Lower leg skin (tissue), 4 donors: ENCODE measurements around the gene STT3A. TPM values are rescaled to one million over a fixed set of nuclear protein-coding genes. Genes with fewer than 3 reads are reported as not detected.

Source experiments
- DNase-seq, 2 donors: peaks; one replicate each; pipeline ENCODE4 v3.0.0-alpha.2; 2019; ENCODE audit warnings: low spot score in 2 of 2
- H3K4me3 ChIP-seq: fragments of 200-600 bp; sonication (generic); 2 replicates; pipeline ENCODE4 v1.5.1; 2017; ENCODE audit warnings: mild to moderate bottlenecking, low read depth; ENCODE audit not compliant: poor library complexity, severe bottlenecking
- POLR2A ChIP-seq, 2 donors: fragments of 450-650 bp; IDR thresholded peaks; one replicate each; pipeline ENCODE4 v1.6.1; 2016 to 2017; ENCODE audit warnings: antibody characterized with exemption in 2 of 2, mild to moderate bottlenecking in 1 of 2, moderate library complexity in 1 of 2
- WGBS, 2 donors: methylation state at CpG; one replicate each; pipeline ENCODE4 v1.1.5; 2018; 5-methylcytosine and 5-hydroxymethylcytosine counted together
- intact Hi-C: fragments of 100-400 bp; cut with DNase I; formaldehyde crosslinking; loops from one replicate; pipeline ENCODE4 v1.15.0; 2023; ENCODE audit warnings: low total_unique reads
- total RNA-seq, 4 donors: library from RNA; depleted of rRNA; stranded (reverse); fragments of >200 nt; gene quantifications; one replicate each; pipeline ENCODE4 v1.1.0, GENCODE V29; 2016
- TF ChIP-seq, protein P1 (sequence below), 3 donors: fragments of 450-650 bp; IDR thresholded peaks; one replicate each; pipeline ENCODE4 v1.5.1; 2016; ENCODE audit warnings: antibody characterized with exemption in 3 of 3, mild to moderate bottlenecking in 3 of 3, moderate library complexity in 2 of 3

STT3A gene
- total RNA-seq, 4 donors from 2014 or later, result 42.8 to 56.5 (median 50.4) TPM

DNA sequence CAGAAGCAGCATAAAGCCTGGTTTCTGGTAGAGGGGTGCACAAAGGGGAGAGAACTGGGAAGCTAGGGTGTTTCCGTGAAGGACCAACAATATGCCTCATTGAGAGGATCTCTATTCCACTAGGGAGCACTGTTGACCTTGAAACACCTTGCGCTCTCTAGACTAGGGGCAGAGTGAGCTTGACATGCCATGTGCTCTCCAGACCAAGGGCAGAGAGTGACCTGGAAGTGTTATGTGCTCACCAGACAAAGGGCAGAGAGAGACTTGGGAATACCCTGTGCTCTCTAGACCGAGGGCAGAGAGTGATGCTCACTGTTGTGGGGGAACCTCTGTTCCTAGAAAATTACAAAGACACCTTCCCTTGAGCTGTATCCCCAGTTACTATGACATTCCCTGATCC lies 38.6 kb upstream of the STT3A start:
- DNase-seq, result no peak
- intact Hi-C loops, result no loop called here

DNA sequence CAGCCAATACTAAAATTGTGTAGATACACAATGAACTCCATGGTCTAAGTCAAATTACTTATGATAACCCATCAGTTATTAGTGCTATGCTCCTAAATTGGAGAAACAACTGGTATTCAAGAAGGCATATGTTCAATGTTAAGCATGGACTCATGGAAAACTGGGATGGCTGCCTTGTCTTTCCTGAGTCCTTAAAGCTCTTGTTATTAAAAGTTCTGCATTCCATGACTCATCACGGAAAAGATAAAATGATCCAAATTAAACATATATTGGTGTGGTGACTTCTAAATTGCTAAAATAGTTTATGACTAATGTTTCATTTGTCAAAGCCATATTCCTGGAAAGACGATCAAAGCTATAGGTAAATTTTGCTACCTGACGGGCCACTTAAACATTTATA lies 32.8 kb upstream of the STT3A start:
- H3K4me3 ChIP-seq, result no peak overlapping the region
- 70 to 75% methylated on average over 3 of the region's 3 CpGs for WGBS, 2 donors
- intact Hi-C loops, result no loop called here
- TF ChIP-seq, protein P1, sequence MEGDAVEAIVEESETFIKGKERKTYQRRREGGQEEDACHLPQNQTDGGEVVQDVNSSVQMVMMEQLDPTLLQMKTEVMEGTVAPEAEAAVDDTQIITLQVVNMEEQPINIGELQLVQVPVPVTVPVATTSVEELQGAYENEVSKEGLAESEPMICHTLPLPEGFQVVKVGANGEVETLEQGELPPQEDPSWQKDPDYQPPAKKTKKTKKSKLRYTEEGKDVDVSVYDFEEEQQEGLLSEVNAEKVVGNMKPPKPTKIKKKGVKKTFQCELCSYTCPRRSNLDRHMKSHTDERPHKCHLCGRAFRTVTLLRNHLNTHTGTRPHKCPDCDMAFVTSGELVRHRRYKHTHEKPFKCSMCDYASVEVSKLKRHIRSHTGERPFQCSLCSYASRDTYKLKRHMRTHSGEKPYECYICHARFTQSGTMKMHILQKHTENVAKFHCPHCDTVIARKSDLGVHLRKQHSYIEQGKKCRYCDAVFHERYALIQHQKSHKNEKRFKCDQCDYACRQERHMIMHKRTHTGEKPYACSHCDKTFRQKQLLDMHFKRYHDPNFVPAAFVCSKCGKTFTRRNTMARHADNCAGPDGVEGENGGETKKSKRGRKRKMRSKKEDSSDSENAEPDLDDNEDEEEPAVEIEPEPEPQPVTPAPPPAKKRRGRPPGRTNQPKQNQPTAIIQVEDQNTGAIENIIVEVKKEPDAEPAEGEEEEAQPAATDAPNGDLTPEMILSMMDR (IDR thresholded peaks at IDR 0.05), result no peak
- no peak for DNase-seq

More for the DNA sequence above, 38.6 kb upstream of the STT3A start:
- TF ChIP-seq, protein P1 (IDR thresholded peaks at IDR 0.05), result no peak
- no peak for TF ChIP-seq POLR2A (IDR thresholded peaks at IDR 0.05)
- WGBS, 2 donors, result 91 to 92% methylated on average over 3 of the region's 3 CpGs
- no peak overlapping the region for H3K4me3 ChIP-seq

DNA sequence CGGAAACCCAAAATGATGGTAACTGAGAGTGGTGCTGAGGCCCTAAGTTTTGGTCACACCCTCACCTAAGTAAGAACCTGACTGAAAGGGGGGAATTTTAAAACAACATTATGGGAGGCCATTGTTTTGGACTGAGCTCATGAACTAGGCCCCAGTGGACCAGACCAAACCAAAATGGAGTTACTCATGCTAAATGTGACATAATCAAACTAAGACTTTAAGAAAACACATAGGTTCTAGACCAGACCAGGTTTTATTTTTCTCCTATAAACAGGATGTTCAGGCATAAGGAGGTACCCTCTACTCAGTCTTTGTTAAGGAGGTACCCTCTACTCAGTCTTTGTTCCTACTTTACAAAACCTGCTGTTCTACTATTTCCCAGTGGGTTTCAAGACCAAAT lies 30.7 kb upstream of the STT3A start:
- 96 to 100% methylated on average over 1 of the region's 1 CpG for WGBS, 2 donors
- DNase-seq, result no peak
- no peak for TF ChIP-seq POLR2A (IDR thresholded peaks at IDR 0.05)
- TF ChIP-seq, protein P1 (IDR thresholded peaks at IDR 0.05), result no peak
- H3K4me3 ChIP-seq, result no peak overlapping the region
- intact Hi-C loops, result no loop called here

DNA sequence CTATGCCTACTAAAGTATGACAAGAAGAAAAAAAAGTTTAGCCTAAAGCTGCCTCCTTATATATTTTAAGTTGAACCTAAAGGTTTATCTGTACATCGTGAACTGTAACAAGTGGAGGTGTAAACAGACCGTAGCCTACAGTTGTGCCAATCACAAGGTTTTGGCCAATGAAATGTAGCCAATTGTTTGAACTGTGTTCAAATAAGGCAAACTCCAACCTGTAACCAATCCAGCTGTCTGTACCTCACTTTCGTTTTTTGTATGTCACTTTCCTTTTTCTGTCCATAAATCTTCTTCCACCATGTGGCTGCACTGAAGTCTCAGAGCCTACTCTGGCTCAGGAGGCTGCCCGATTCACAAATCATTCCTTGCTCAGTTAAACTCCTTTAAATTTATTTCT lies 30.2 kb upstream of the STT3A start:
- no peak overlapping the region for H3K4me3 ChIP-seq
- 68 to 77% methylated on average over 4 of the region's 4 CpGs for WGBS, 2 donors
- TF ChIP-seq, protein P1 (IDR thresholded peaks at IDR 0.05), result no peak
- no peak for TF ChIP-seq POLR2A (IDR thresholded peaks at IDR 0.05)
- DNase-seq, result no peak
- intact Hi-C loops, result no loop called here

DNA sequence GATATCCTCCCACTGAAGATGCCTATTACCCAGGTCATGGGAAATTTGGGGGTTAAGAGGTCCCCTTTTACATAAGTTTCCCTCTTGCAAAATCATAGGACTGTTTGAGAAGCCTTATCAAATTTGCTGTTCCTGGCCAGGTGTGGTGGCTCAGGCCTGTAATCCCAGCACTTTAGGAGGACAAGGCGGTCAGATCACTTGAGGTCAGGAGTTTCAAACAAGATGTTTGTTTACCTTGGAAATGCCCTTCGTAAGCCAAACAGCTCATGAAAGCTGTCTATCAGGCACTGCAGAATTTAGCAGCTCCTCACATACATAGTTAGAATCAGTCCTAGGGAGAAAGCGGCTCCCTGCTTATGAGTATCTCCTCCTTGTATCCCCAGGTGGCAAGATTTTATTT lies 28.3 kb upstream of the STT3A start:
- intact Hi-C loops, result no loop called here
- no peak for DNase-seq
- TF ChIP-seq, protein P1 (IDR thresholded peaks at IDR 0.05), result no peak
- no peak for TF ChIP-seq POLR2A (IDR thresholded peaks at IDR 0.05)
- WGBS, 2 donors, result 84 to 91% methylated on average over 3 of the region's 3 CpGs
- H3K4me3 ChIP-seq, result no peak overlapping the region

DNA sequence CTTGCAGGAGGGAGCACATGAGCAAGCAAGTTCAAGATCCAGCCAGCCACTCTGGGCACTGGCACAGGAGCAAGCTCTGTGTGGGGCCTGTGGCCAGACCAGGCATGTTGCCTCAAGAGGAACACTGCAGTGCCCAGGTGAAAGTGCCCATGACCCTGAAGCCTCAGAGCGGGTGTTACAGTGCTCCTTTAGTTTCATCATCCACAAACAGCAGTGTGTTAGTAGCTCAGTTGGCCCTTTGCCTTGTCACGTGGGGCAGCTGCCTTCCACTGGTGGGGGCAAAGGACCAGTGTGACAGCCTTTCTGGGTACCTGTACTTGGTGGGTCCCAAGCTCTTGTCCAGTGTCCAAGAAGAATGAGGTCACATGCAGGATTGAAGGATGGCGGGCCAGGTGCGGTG lies 26.4 kb upstream of the STT3A start:
- no peak overlapping the region for H3K4me3 ChIP-seq
- DNase-seq, result no peak
- intact Hi-C loops, result no loop called here
- no peak for TF ChIP-seq POLR2A (IDR thresholded peaks at IDR 0.05)
- 88 to 95% methylated on average over 4 of the region's 4 CpGs for WGBS, 2 donors
